B cell (primary cell): ENCODE data around the gene NEMP1. TPM values are rescaled to one million over a fixed set of nuclear protein-coding genes. Genes with fewer than 3 reads are reported as not detected.

Experiments
- ATAC-seq: fragments of 200-7000 bp; cut with Tn5 transposase; one replicate; pipeline ENCODE4 v1.10.0; 2021; ENCODE audit warnings: low read depth, mild to moderate bottlenecking, moderate number of reproducible peaks, moderate library complexity
- CTCF ChIA-PET: fragments of 350-600 bp; sonication (Branson Sonifier 250); formaldehyde crosslinking; loops from one replicate; lab custom pipeline; 2021; ENCODE audit warnings: antibody characterized with exemption, inconsistent platforms; lab: Charles Lee
- POLR2A ChIA-PET: fragments of 350-600 bp; sonication (Branson Sonifier 250); formaldehyde crosslinking; loops from one replicate; lab custom pipeline; 2021; ENCODE audit warnings: antibody characterized with exemption; lab: Charles Lee
- DNase-seq: peaks from one replicate; pipeline ENCODE4 v3.0.0; 2013
- H2AFZ ChIP-seq: 2 replicates; pipeline ENCODE4 v1.6.1; 2012; ENCODE audit warnings: mild to moderate bottlenecking, low read depth, low read length; ENCODE audit not compliant: insufficient read depth, poor library complexity, severe bottlenecking
- H3K27ac ChIP-seq, 2 donors: 1 replicate in 1 of 2; 2 replicates in 1 of 2; pipeline ENCODE4 v1.5.1; 2012 to 2013; ENCODE audit warnings: low read length in 2 of 2, mild to moderate bottlenecking in 2 of 2, moderate library complexity in 1 of 2
- H3K27me3 ChIP-seq, 4 experiments: fragments of 200-600 bp in 1 of 4; sonication (generic) in 1 of 4; replicated peaks in 1 of 4; 1 replicate in 2 of 4; 2 replicates in 2 of 4; pipeline versions ENCODE4 v1.6.1 to v1.7.0; 2013 to 2016; ENCODE audit warnings: low read length in 3 of 4, mild to moderate bottlenecking in 2 of 4, mixed read lengths in 1 of 4, moderate library complexity in 1 of 4; ENCODE audit not compliant: insufficient read depth in 4 of 4, control insufficient read depth in 3 of 4; ENCODE audit errors: control extremely low read depth in 1 of 4
- H3K36me3 ChIP-seq, 2 experiments: replicated peaks in 1 of 2; 1 replicate in 1 of 2; 2 replicates in 1 of 2; pipeline versions ENCODE4 v1.6.1 to v1.7.1; 2013; ENCODE audit warnings: low read length in 1 of 2; ENCODE audit not compliant: insufficient read depth in 2 of 2, control insufficient read depth in 1 of 2; ENCODE audit errors: control extremely low read depth in 1 of 2, extremely low read depth in 1 of 2
- H3K4me1 ChIP-seq, 2 donors: fragments of 200-600 bp in 1 of 2; sonication (generic) in 1 of 2; 1 replicate in 1 of 2; 2 replicates in 1 of 2; pipeline versions ENCODE4 v1.5.1 to v1.6.1; 2013 to 2017; ENCODE audit warnings: low read length in 2 of 2; ENCODE audit not compliant: control insufficient read depth in 2 of 2, insufficient read depth in 2 of 2
- H3K4me2 ChIP-seq: replicated peaks from 2 replicates; pipeline ENCODE3; 2012; ENCODE audit warnings: mild to moderate bottlenecking, low read depth, low read length; ENCODE audit not compliant: poor library complexity, severe bottlenecking
- H3K4me3 ChIP-seq, 5 experiments: fragments of 200-600 bp in 1 of 5; sonication (generic) in 1 of 5; 1 replicate in 3 of 5; 2 replicates in 2 of 5; pipeline versions ENCODE4 v1.5.1 to v1.7.0; 2011 to 2016; ENCODE audit warnings: low read length in 4 of 5, mild to moderate bottlenecking in 4 of 5, low read depth in 2 of 5, control low read depth in 1 of 5, moderate library complexity in 1 of 5; ENCODE audit not compliant: insufficient read depth in 1 of 5; ENCODE audit errors: control extremely low read depth in 1 of 5, extremely low read depth in 1 of 5
- H3K79me2 ChIP-seq: fragments of 200-600 bp; sonication (generic); one replicate; pipeline ENCODE4 v1.6.0; 2016; ENCODE audit warnings: low read length; ENCODE audit not compliant: control insufficient read depth, insufficient read depth
- H3K9ac ChIP-seq: fragments of 200-600 bp; sonication (generic); 2 replicates; pipeline ENCODE4 v1.6.1; 2017; ENCODE audit warnings: mild to moderate bottlenecking, low read length, moderate library complexity
- H3K9me3 ChIP-seq, 3 donors: one replicate each; pipeline versions ENCODE4 v1.6.1 to v1.7.1; 2013; ENCODE audit warnings: low read length in 2 of 3; ENCODE audit not compliant: control insufficient read depth in 2 of 3, insufficient read depth in 1 of 3; ENCODE audit errors: control extremely low read depth in 1 of 3
- H4K20me1 ChIP-seq: 2 replicates; pipeline ENCODE4 v1.6.0; 2012; ENCODE audit warnings: mild to moderate bottlenecking, low read length; ENCODE audit not compliant: insufficient read depth, control insufficient read depth, poor library complexity, severe bottlenecking
- H3K27ac Mint-ChIP-seq: one replicate; pipeline ENCODE4 v1.8.0; 2021; ENCODE audit warnings: mixed read lengths
- H3K27me3 Mint-ChIP-seq: one replicate; pipeline ENCODE4 v1.8.0; 2021; ENCODE audit warnings: mixed read lengths
- H3K4me1 Mint-ChIP-seq: one replicate; pipeline ENCODE4 v1.8.0; 2021; ENCODE audit warnings: mixed read lengths
- H3K4me3 Mint-ChIP-seq: one replicate; pipeline ENCODE4 v1.8.0; 2021; ENCODE audit warnings: mixed read lengths
- H3K9me3 Mint-ChIP-seq: one replicate; pipeline ENCODE4 v1.8.0; 2022; ENCODE audit warnings: mixed read lengths; ENCODE audit not compliant: insufficient read depth
- EZH2 ChIP-seq: IDR thresholded peaks from 2 replicates; pipeline ENCODE4 v1.6.1; 2012; ENCODE audit warnings: borderline replicate concordance, low read depth, mild to moderate bottlenecking, moderate library complexity, low read length; ENCODE audit not compliant: insufficient read depth, poor library complexity, severe bottlenecking
- WGBS: methylation state at CpG from one replicate; pipeline ENCODE4 v1.1.5; 2013; ENCODE audit warnings: missing lambda C conversion rate; ENCODE audit not compliant: insufficient coverage; 5-methylcytosine and 5-hydroxymethylcytosine counted together
- intact Hi-C: fragments of 100-400 bp; cut with micrococcal nuclease; formaldehyde crosslinking; loops from one replicate; pipeline ENCODE4 v1.10.0; 2022
- polyA plus RNA-seq: library from polyadenylated mRNA; depleted of rRNA; stranded (reverse); fragments of >200 nt; gene quantifications from 2 replicates; pipeline ENCODE4 v1.2.3, GENCODE V29; 2012
- total RNA-seq, 2 donors: library from RNA; stranded (reverse); fragments of 120-200 nt in 1 of 2; gene quantifications; 1 replicate in 1 of 2; 2 replicates in 1 of 2; pipeline versions ENCODE4 v1.2.3 to v1.2.4, GENCODE V29; 2013 to 2022
- TF ChIP-seq, protein P1 (sequence below): fragments of 200-600 bp; IDR thresholded peaks from one replicate; pipeline ENCODE4 v1.8.0; 2022; ENCODE audit warnings: antibody characterized with exemption, mild to moderate bottlenecking

NEMP1 gene
- total and polyA plus RNA-seq, 2 donors (not counting 1 experiment from before 2014, with no cell fraction given): 13.6 to 35.0 TPM

DNA sequence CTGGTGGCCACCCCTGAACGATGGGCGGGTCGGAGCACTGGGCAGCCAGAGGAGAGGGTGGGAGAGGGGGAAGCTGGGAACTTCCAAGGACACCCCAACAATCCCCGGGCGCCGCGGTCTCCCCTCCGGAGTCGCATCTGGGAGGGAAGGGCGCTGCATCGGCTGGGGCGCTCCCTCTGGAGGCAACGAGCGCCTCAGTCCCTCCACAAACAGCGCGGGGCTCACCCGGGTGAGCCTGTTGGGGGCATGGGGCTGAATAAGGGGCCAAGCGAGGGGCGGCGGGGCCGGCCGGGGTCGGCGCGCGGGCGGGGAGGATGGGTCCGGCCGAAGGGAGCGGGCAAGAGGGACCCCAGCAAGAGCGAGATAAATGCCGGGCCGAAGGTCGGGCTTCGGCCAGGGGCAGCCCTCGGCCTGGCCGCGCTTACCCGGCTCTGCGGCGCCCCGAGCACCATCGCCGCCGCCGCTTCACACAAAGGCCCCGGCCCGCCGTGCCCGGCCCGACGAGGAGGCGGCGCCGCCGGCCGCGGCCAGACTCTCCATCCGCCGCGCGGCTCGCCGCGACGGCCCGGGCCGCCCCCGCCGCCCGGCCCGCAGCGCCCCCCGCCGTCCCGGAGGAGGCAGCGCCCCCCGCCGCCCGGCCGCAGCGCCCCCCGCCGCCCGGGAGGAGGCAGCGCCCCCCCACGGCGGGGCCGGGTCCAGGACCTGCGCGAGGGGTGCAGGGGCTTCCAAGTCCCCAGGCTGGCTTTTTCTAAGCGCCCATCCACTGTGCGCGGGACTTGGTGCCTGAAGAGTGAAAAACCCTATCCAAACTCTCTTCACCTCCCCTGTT, 72.4 kb downstream of the NEMP1 start, which contains the start of gene ZBTB39:
Gene ZBTB39 (minus strand): TSS at position 567 of the 829 bp plus-strand sequence. CDS start 1,629 bp downstream, outside the sequence.
- peak within 1 kb of the TSS; percentile 89 for H3K9ac ChIP-seq
- H2AFZ ChIP-seq: peak within 1 kb of the TSS; percentile 94
- peaks cover 9% of the 10 kb centered on the region for H4K20me1 ChIP-seq
- CTCF ChIA-PET: interaction anchor here (0.9 to 9.2 kb wide), 13 partner anchors 10 to 177 kb away, joined by 3 to 52 read pairs (median 5); partner anchors contain the start of genes NEMP1, STAT6 and TAC3
- Mint-ChIP-seq H3K4me1 (peaks cover 41% of the 10 kb centered on the region), H3K27me3 (no peaks in the 10 kb centered on the region), H3K4me3 (peak within 1 kb of the TSS; percentile 91), H3K9me3 (no peaks in the 10 kb centered on the region), H3K27ac (peak within 1 kb of the TSS; percentile 93)
- H3K79me2 ChIP-seq: peaks cover 42% of the 10 kb centered on the region
- peak within 1 kb of the TSS; percentile 43 to 86 for H3K27ac ChIP-seq
- intact Hi-C loops: loop anchor here (10.0 kb wide), 1 partner anchor 371 kb away; the partner anchor contains the start of gene BAZ2A
- H3K4me3 ChIP-seq: peak within 1 kb of the TSS; percentile 39 to 87 (median 70)
- peaks cover 16 to 21% of the 10 kb centered on the region in 2 donors for H3K4me1 ChIP-seq
- H3K9me3 ChIP-seq: no peaks in the 10 kb centered on the region
- H3K36me3 ChIP-seq: peaks cover 0 to 33% of the 10 kb centered on the region in 2 experiments
- DNase-seq (peak; percentile 84), ATAC-seq (peak; percentile 92)
- TF ChIP-seq, protein P1, sequence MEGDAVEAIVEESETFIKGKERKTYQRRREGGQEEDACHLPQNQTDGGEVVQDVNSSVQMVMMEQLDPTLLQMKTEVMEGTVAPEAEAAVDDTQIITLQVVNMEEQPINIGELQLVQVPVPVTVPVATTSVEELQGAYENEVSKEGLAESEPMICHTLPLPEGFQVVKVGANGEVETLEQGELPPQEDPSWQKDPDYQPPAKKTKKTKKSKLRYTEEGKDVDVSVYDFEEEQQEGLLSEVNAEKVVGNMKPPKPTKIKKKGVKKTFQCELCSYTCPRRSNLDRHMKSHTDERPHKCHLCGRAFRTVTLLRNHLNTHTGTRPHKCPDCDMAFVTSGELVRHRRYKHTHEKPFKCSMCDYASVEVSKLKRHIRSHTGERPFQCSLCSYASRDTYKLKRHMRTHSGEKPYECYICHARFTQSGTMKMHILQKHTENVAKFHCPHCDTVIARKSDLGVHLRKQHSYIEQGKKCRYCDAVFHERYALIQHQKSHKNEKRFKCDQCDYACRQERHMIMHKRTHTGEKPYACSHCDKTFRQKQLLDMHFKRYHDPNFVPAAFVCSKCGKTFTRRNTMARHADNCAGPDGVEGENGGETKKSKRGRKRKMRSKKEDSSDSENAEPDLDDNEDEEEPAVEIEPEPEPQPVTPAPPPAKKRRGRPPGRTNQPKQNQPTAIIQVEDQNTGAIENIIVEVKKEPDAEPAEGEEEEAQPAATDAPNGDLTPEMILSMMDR: peak; percentile 61
- no peak for TF ChIP-seq EZH2
- WGBS: under 1% methylated on average over 81 of the region's 94 CpGs
- POLR2A ChIA-PET: no interaction called here
- peak within 1 kb of the TSS; percentile 82 for H3K4me2 ChIP-seq
- H3K27me3 ChIP-seq: no peaks in the 10 kb centered on the region

Other genes with a start within 250 kb of the NEMP1 start
- gene SDR9C7, start 144.4 kb downstream of the NEMP1 start, total RNA-seq: 0.22 TPM in 1 of 2 replicates, not detected in the other
- not detected in 2 replicates for gene SDR9C7, start 144.4 kb downstream of the NEMP1 start, polyA plus RNA-seq
- 1.5 and 2.4 TPM in 2 replicates for gene RDH16, start 121.2 kb downstream of the NEMP1 start, total RNA-seq
- 1.1 and 2.0 TPM in 2 replicates for gene RDH16, start 121.2 kb downstream of the NEMP1 start, polyA plus RNA-seq
- gene ZBTB39, start 72.2 kb downstream of the NEMP1 start, total RNA-seq: 13.9 and 15.6 TPM in 2 replicates
- gene ZBTB39, start 72.2 kb downstream of the NEMP1 start, polyA plus RNA-seq: 5.4 TPM in 2 replicates
- not detected in 2 replicates for gene TAC3, start 62.3 kb downstream of the NEMP1 start, total RNA-seq
- 0.24 TPM in 1 of 2 replicates, not detected in the other for gene TAC3, start 62.3 kb downstream of the NEMP1 start, polyA plus RNA-seq
- gene MYO1A, start 28.7 kb downstream of the NEMP1 start, total RNA-seq: 1.3 TPM in 2 replicates
- 0.19 and 0.55 TPM in 2 replicates for gene MYO1A, start 28.7 kb downstream of the NEMP1 start, polyA plus RNA-seq
- 49.0 and 52.1 TPM in 2 replicates for gene NAB2, start 10.3 kb upstream of the NEMP1 start, total RNA-seq
- 5.8 and 6.7 TPM in 2 replicates for gene NAB2, start 10.3 kb upstream of the NEMP1 start, polyA plus RNA-seq
- gene STAT6, start 32.6 kb upstream of the NEMP1 start, total RNA-seq: 704 and 736 TPM in 2 replicates
- 544 and 565 TPM in 2 replicates for gene STAT6, start 32.6 kb upstream of the NEMP1 start, polyA plus RNA-seq
- gene LRP1, start 49.7 kb upstream of the NEMP1 start, total RNA-seq: 4.1 and 5.7 TPM in 2 replicates
- gene LRP1, start 49.7 kb upstream of the NEMP1 start, polyA plus RNA-seq: 2.0 TPM in 2 replicates
- gene LRP1-AS, start 68.8 kb upstream of the NEMP1 start, total RNA-seq: not detected in 2 replicates
- not detected in 2 replicates for gene LRP1-AS, start 68.8 kb upstream of the NEMP1 start, polyA plus RNA-seq
- gene NXPH4, start 138.0 kb upstream of the NEMP1 start, total RNA-seq: 6.9 and 8.6 TPM in 2 replicates
- gene NXPH4, start 138.0 kb upstream of the NEMP1 start, polyA plus RNA-seq: 3.5 and 5.6 TPM in 2 replicates
- gene SHMT2, start 150.9 kb upstream of the NEMP1 start, total RNA-seq: 147 and 166 TPM in 2 replicates
- 203 and 236 TPM in 2 replicates for gene SHMT2, start 150.9 kb upstream of the NEMP1 start, polyA plus RNA-seq
- 5.3 and 6.2 TPM in 2 replicates for gene STAC3, start 172.4 kb upstream of the NEMP1 start, total RNA-seq
- gene STAC3, start 172.4 kb upstream of the NEMP1 start, polyA plus RNA-seq: 4.5 and 4.9 TPM in 2 replicates